ENCODE measurements around the gene CNTN5.

CNTN5 gene

DNA sequence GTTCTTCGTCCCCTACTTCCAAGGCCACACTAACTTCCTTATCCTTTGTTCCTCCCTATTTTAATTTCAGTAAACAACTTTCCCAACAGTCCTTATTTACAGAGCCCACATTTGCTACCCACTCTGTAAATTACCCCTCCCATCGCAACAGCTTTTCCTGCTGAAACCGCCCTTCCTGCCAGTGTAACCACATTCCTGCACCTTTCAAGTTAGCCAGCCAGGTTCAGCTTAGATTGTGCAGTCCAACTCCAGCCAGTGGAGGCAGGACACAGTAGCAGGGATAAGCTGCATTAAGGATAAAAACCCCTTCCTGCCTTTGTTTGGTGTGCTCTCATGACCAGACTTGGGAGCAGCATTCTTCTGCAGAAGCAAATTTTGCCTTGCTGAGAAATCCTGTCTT, 898.0 kb downstream of the CNTN5 start:
- no peak for DNase-seq (ENCODE audit: low read depth in 2 of 2)

DNA sequence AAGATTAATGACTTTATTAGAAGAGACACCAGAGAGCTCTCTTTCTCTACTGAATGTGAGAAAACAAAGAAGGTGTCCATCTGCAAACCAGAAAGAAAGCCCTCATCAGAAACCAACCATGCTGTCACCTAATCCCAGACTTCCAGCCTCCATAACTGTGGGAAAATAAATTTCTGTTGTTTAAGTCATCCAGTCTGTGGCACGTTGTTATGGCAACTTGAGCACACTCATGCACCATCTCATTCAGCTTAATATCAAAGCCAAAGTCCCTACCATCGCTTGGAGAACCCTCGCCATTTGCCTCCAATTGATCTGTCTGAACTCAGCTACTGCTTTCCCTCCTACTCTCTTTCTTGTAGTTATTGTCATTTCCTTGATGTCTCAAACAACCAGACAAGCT, 900.2 kb downstream of the CNTN5 start:
- no peak for DNase-seq (ENCODE audit: low read depth in 2 of 2)

DNA sequence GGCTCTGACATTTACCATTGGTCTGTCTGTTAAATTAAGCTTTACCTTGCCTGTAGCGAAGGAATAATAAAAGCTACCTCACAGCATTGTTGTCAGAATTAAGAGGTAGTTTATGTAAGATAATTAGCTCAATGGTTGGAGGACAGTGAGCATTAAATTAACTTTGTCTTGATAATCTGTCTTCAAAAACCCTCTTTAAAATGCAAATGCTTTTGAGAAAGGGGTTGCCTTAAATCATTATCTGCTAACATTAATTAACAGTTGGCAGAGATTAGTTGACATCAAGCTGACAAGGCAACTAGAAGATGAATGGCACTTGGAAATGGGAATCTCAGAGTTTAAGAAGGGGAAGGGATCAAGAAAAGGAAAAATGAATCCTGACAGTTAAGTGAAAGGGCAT, 905.2 kb downstream of the CNTN5 start:
- DNase-seq (ENCODE audit: low read depth in 2 of 2), result no peak

DNA sequence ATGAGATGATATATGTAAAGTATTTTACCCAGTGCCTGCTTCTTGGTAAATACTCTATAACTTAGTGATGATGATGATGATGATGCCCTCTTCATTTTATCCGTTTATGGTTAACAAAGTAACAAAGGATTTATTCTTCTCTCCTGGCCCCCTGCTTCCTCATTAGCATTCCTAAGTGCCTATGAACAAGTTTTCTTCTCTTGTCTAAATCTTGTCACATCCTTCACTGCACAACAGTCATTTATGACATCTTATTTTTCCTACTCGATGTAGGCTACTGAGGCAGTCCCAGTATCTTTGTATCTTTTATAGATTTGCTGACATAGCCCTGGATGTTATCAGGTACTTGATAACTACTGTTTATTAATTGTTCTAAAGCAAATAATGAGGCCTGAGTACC, 911.9 kb downstream of the CNTN5 start:
- DNase-seq (ENCODE audit: low read depth in 2 of 2), result no peak

DNA sequence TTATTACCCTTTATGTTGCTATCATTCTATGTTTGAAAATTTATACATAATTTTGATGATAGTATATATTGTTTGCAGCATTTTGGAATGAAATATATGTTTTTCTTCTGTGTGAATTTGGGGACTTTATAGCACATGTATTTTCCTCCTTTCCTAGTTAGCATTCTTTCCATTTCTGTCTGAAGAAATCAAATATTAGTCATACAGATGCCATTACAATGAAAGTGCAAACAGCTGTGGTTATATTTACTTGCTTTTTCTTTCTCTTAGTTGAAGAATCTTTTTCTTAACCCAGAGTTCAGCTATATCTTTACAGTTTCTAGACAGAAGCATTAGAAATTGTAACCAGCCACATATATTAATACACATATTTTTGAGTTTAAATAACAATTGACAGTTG, 913.3 kb downstream of the CNTN5 start:
- no peak for DNase-seq (ENCODE audit: low read depth in 2 of 2)

DNA sequence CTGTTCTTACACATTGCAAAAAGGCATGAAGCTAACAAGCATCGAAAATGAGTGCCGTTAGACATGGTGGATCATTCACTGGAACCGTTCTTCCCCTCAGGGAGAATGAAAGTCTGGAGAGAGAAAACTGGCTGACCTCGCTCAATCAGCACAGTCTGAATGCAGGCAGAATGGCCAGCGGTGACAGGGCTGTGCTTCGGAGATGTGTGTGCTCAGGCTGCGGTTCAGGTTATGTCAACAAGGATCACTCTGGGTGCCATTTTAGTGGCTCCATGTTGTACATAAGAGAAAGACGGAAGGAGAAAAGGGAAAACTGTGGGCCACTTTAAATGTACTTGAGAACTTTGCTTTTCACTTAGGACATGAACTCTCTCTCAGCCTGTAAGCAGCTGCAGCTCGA, 916.6 kb downstream of the CNTN5 start:
- DNase-seq (ENCODE audit: low read depth in 2 of 2), result no peak

DNA sequence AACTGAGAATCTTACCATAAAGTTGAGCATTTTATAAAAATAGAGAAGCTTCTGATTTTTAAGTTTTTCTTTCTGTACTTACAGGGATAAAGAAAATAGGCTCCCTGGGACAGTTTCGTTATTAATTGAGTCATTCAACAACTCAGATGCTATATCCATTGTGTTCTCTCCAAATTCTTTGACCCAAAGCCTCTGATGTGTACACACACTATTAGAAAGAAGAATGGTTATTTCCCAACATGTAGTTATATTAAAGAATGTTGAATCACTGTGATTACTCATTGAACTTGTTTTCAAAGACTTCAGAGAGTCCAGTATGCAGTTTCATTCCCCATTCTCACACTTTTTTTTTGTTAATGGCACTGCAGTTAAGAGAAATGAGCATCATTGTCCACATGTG, 932.1 kb downstream of the CNTN5 start:
- DNase-seq (ENCODE audit: low read depth in 2 of 2), result no peak

DNA sequence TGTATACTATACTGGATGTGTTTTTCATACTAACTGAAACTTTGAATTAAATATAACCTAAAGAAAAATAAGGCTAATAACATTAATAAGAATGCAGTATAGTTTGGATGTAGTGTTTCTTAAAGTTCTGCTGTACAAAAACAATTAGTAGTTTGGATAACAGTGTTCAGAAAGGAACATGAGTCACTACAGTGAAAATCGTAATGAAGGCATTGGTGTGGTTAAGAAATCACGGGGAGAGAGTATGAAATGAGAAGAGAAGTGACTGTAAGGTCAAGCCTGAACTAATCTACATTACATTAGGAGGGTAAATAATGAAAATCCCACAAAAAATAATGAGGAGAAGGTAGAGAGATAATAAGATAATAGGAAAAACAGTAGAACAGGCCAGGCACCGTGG, 939.8 kb downstream of the CNTN5 start:
- no peak for DNase-seq (ENCODE audit: low read depth in 2 of 2)

DNA sequence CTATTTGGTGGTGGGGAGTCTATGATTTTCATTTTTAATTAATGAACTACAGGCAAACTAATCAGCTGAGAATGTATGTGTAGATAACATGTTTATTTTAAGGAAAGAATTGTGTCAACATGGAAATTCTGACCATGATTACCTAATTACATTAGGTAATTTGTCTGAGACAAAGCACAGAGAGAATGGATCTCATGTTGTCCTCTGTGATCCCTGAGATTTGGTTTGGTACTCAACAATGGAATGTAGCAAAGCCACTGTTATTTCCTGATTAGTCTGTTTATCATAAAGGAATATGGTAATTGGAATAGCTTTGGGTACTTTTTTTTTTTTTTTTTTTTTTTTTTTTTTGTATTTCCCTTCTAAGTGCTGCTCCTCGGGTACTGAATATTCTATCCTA, 947.6 kb downstream of the CNTN5 start:
- no peak for DNase-seq (ENCODE audit: low read depth in 2 of 2)

DNA sequence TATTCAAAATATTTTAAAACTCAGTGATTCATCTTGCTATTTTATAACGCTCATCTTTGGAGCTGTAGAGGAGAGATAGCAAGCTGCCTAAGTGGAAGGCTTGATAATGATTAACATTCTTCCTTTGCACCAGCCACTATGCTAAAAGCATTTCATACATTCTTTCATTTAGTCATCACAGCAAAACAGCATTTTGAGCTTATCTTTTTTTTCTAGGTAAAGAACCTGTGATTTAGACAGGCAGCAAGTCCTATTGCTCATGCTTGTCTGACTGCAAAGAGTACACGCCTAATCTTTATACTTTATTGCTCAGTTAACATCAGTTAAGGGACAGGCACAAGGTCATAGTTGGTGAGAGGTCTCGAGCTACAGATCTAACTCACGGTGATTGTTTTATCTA, 953.2 kb downstream of the CNTN5 start:
- DNase-seq (ENCODE audit: low read depth in 2 of 2), result no peak

DNA sequence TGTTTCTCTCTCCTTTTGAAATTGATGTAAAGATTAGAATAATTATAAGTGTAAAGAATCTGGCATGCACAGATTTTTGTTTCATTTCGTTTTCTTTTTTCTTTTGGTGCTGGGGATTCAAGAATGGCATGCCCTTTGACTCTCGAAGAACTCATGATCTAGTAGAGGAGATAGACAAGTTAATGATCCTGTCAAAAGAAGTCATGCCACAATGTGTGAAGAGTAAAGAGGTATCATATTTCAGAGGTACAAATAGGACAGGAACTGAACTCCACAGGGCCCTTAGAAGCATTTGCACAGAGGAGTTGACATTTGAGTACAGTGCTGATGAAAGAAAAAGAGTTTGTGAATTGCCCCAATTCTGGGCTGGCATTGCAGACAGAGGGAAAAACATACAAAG, 958.3 kb downstream of the CNTN5 start:
- DNase-seq (ENCODE audit: low read depth in 2 of 2), result no peak

DNA sequence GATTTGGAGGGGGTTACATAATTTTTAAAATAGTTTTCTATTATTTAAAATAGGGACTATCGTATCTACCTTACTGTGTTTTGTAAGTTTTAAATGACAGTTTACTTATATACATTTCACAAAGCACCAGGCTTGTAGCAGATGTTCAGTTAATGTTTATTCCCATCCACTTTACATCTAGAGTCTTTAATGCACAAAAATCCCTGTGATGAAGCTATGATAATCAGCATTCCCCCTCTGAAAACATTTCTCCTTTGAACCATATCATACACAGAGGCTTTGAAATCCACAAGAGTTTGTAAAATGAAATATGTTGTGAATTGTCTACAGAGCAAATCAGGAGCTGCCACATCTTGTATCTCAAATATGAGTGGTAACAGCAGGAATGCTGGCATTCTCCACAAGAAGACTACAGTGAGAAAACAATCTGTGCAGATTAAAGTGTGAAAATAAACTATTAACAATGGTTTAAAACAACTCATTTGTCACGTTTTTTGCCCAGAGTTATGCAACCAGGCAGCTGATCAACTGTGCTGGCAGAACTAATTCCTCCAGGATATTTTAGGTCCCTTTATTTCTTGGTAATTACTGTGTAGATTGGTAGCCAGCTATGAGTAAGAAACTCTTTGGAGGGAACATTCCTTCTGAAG, 967.2 kb downstream of the CNTN5 start:
- DNase-seq (ENCODE audit: low read depth in 2 of 2), result no peak

DNA sequence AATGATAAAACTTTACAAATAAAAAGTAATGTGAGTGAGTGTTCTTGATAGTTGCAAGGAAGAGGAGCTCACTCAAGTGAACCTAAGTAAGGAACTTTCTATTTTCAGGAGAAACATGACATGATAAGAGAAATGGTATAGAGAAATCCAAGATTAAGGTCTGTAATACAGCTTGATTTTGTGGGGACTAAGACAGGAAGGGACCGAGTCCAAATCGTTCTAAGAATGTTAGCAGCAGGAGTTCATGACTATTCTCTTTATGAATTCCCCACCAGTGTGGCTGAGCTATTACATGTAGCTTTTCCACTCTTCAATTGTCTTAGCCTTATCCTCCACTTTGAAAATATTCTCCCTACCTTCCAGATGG, 967.7 kb downstream of the CNTN5 start:
- no peak for DNase-seq (ENCODE audit: low read depth in 2 of 2)

DNA sequence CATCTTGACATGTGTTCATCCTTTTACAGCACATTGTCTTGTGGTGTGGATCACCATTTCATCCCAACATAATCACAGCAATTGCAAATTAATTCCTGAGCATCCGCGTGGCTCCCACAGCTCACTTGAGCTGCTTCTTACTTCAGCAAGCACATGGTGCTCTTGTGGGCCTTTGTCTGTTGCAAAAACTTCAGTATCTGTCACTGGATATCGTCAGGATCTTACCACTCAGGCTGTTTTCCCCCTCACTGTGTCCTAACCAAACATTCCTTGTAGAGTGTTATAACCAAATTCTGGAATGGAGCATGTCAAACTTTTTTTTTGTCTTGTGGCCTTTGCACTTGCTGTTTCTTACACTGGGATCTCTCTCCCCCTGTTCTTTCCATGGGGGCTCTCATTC, 983.2 kb downstream of the CNTN5 start:
- DNase-seq (ENCODE audit: low read depth in 2 of 2), result no peak

DNA sequence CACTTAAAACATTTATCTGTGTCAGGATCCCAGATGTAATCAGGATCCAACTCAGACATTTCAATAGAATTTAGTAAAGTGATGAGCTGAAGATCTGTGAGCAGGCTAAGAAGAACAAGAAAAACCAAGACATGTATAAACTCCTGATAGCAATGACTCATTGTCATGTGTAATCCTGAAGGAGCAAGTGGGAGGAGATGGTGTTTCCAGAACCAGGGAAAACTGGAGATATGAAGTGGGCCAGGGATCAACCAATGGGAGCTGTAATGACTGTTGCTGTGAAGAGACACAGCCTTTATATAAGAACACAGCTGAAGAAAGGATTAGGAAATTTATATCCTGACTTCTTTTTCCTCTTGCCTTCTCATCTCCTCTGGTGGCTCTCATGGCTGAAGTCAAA, 983.8 kb downstream of the CNTN5 start:
- DNase-seq (ENCODE audit: low read depth in 2 of 2), result no peak

DNA sequence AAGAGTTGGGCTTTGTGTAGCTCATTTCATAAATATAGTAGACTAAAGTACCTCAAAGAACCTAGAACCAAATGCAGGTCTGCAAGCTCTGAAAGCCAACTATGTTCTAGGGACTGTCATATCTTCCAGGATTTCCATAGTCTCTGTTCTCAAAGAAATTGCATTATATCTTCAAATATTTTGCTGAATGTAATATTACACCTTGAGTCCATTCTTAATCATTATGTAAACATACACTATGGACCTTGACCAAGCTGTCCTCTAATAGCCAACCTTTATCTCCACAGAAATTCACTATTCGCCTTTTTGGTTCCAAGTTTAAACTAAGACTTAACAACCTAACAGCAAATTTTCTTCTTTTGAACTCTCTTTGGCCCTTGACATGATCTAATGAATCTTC, 987.7 kb downstream of the CNTN5 start:
- no peak for DNase-seq (ENCODE audit: low read depth in 2 of 2)

DNA sequence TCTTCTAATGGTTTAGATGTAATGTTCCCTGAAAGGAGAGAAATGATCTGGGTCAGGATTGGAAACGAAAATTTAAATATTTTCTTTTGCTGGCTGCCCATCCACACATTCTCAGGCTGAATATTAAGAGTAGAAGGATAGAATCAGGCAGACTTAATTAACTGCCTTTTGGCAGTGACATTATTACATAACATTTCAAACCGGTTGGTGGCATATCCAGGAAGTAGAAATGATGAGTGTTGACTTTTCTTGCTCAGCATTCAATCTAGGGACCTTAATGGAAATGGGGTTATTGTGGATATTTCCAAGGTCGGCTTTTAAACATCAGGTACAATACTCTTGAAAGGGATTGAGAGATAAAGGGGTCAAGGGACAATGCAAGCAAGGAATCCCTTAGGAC, 989.0 kb downstream of the CNTN5 start:
- DNase-seq (ENCODE audit: low read depth in 2 of 2), result no peak

DNA sequence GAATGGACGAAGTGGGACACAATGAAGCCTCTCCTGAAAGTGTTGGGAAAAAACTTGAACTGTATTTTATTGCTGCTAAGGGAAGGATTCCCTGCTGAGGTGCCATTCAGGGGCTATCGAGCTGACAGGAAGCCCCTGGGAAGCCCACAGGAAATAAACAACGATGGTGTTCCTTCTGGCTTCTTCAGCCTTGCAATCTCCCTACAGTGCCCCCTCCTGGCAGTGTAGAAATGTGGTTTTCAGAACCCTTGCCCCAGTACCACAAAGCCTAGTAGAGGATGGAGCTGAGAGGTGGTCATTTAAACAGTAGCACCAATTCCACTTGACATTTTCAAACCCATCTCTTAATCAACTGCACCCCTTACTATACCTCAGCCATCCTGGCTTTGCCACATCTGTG, 989.6 kb downstream of the CNTN5 start:
- DNase-seq (ENCODE audit: low read depth in 2 of 2), result no peak

DNA sequence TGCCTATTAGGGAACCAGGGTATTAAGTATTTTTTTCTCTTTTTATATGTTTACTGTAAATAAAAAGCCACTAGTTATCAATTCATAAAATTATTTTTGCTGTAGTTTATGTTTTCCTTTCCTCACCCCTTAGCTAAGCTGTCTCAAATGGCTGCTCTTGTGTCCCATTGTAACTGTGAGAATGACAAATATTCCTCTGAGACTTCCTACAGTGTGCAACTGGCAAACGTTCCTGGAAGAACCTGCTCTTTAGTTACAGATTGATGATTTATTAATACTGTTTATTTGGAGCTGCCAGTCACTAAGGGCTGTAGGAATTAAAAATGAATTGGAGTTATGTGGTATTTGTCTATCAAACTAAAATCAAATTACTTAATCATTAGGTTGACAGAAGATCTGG, 990.9 kb downstream of the CNTN5 start:
- DNase-seq (ENCODE audit: low read depth in 2 of 2), result no peak

DNA sequence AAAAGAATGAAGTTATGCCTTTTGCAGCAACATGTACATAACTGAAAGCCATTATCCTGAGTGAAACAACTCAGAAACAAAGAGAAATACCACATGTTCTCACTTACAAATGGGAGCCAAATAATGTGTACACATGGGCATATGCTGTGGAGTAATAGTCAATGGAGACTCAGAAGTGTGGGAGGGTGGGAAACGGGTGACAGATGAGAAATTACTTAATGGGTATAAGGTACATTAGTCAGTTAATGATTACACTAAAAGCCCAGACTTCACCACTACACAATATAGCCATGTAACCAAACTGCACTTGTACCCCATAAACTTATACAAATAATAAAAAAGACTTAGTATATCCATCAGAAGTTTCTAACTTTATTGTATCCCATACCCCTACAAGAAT, 992.3 kb downstream of the CNTN5 start:
- no peak for DNase-seq (ENCODE audit: low read depth in 2 of 2)

DNA sequence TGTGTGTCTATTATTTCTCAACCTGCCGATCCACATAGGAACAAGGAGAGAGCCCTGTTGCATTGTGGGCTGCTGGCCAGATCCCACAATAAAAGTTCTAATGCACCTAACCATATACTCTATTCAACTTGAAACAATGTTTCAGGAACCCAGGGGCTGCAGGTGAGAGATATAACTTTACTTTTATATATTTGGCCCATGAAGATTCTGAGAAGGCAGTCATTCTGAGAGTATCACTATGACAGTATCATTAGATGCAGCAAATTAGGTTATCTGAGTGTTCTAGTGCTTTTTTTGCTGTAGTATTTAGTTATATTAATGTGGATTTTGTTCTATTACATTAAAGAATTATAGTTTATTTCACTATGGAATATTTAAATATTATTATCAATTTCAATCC, 1011.2 kb downstream of the CNTN5 start:
- DNase-seq (ENCODE audit: low read depth in 2 of 2), result no peak

DNA sequence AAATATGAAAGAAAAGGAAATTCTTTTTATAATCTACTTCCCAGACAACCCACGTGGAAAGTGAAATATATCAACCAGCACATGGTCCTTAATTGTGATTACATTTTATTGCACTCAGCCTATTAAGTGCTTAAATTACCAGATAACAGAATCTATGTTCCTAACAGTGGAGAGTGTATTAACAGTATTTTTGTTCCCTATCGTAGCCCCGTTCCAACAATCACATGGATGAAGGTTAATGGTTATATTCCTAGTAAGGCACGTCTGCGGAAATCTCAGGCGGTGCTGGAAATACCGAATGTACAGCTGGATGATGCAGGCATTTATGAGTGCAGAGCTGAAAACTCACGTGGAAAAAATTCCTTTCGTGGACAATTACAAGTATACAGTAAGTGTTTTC, 1040.3 kb downstream of the CNTN5 start:
- no peak for DNase-seq (ENCODE audit: low read depth in 2 of 2)

DNA sequence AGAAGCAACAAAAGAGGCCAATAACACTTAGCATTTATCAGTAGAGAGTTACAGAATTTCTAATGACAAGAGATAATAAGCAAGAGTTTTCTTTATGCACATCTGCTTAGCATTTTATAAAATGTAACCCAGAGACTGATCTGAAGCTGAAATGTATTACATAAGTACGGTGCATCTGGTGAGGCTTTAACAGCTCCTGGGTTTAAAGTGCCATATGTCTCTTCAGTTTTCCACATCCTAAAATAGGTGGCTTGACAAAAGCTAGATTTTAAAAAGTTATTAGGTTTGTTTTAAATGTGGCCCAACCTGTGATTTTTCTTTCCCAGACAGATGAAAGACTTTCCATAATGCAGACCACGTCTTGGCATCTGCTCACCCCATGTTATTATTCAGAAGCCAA, 1045.7 kb downstream of the CNTN5 start:
- DNase-seq (ENCODE audit: low read depth in 2 of 2), result no peak

DNA sequence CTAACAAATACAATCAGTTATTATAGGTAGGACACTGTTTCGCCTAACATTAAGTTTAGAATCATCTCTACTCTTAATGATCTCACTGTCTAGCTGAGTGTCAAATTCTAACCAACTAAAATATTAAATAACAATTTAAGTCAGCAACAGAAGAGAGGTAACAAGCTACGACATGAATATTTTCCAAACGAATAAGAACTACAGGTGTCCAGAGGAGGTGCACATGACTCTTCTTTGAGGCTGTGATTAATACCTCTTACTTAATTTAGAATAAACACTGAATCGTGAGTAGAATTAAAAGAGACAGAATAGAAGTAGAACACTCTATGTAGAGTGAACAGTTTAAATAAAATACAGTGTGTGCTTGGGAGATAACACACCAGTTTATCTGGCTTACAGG, 1047.4 kb downstream of the CNTN5 start:
- DNase-seq (ENCODE audit: low read depth in 2 of 2), result no peak

DNA sequence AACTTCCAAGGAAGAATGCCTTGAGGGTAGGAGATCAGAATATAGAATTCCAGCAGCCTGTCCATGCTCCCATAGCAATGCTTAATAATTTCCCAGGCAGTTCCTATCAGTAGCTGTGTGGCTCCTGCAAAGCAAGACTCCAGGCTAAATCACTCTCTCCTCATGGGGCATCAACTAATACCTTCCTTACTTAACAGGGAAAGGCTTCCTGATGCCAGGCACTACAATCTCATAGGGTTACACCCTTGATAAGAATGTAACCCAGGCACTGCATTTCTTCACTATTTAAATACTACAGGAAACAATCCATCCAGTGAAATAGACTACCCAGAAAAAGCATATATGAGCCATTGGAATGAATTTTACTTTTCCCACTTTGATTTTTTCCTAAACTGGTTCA, 1051.4 kb downstream of the CNTN5 start:
- DNase-seq (ENCODE audit: low read depth in 2 of 2), result no peak
